Astrocyte (in vitro differentiated cells and primary cell): Measurements from ENCODE around the gene CTNNA2. TPM values are rescaled to one million over a fixed set of nuclear protein-coding genes. Genes with fewer than 3 reads are reported as not detected.

Experiments used
- DNase-seq: peaks from one replicate; pipeline ENCODE4 v3.0.0-alpha.2; 2010; ENCODE audit warnings: low read depth
- FAIRE-seq: peaks from 2 replicates; lab custom pipeline; 2011; peaks lifted over from hg19 to GRCh38; lab: Jason Lieb, UNC
- H2AFZ ChIP-seq: 2 replicates; pipeline ENCODE4 v1.6.0; 2012; ENCODE audit warnings: low read depth, low read length, inconsistent platforms
- H3K27ac ChIP-seq: 2 replicates; pipeline ENCODE4 v1.5.1; 2011; ENCODE audit warnings: low read depth, low read length, inconsistent platforms
- H3K27me3 ChIP-seq: 2 replicates; pipeline ENCODE4 v1.6.0; 2011; ENCODE audit warnings: low read length, inconsistent platforms; ENCODE audit not compliant: insufficient read depth
- H3K36me3 ChIP-seq: 2 replicates; pipeline ENCODE4 v1.5.1; 2011; ENCODE audit warnings: low read length, inconsistent platforms; ENCODE audit not compliant: insufficient read depth
- H3K4me1 ChIP-seq: 2 replicates; pipeline ENCODE4 v1.5.1; 2011; ENCODE audit warnings: low read length, inconsistent platforms; ENCODE audit not compliant: insufficient read depth
- H3K4me2 ChIP-seq: 2 replicates; pipeline ENCODE4 v1.6.0; 2012; ENCODE audit warnings: low read length, inconsistent platforms
- H3K4me3 ChIP-seq: 2 replicates; pipeline ENCODE4 v1.5.1; 2011; ENCODE audit warnings: low read depth, mild to moderate bottlenecking, low read length, inconsistent platforms; ENCODE audit not compliant: insufficient read depth
- H3K79me2 ChIP-seq: 2 replicates; pipeline ENCODE4 v1.6.0; 2012; ENCODE audit warnings: mild to moderate bottlenecking, low read length, inconsistent platforms; ENCODE audit not compliant: insufficient read depth
- H3K9ac ChIP-seq: 2 replicates; pipeline ENCODE4 v1.6.0; 2012; ENCODE audit warnings: mild to moderate bottlenecking, low read length, inconsistent platforms
- H3K9me3 ChIP-seq: 2 replicates; pipeline ENCODE4 v1.5.1; 2012; ENCODE audit warnings: low read depth, mild to moderate bottlenecking, low read length, inconsistent platforms; ENCODE audit not compliant: insufficient read depth
- H4K20me1 ChIP-seq: 2 replicates; pipeline ENCODE4 v1.6.0; 2012; ENCODE audit warnings: low read length, inconsistent platforms; ENCODE audit not compliant: insufficient read depth
- H3K27ac Mint-ChIP-seq: one replicate; pipeline ENCODE4 v1.8.0; 2021; ENCODE audit warnings: mild to moderate bottlenecking, mixed read lengths; ENCODE audit not compliant: unreplicated experiment
- H3K27me3 Mint-ChIP-seq: one replicate; pipeline ENCODE4 v1.8.0; 2021; ENCODE audit warnings: low read depth, mixed read lengths; ENCODE audit not compliant: unreplicated experiment
- H3K36me3 Mint-ChIP-seq: one replicate; pipeline ENCODE4 v1.8.0; 2021; ENCODE audit warnings: low read depth, mixed read lengths; ENCODE audit not compliant: unreplicated experiment
- H3K4me1 Mint-ChIP-seq: one replicate; pipeline ENCODE4 v1.8.0; 2021; ENCODE audit warnings: low read depth, mixed read lengths; ENCODE audit not compliant: unreplicated experiment
- H3K4me3 Mint-ChIP-seq: one replicate; pipeline ENCODE4 v1.8.0; 2021; ENCODE audit warnings: mild to moderate bottlenecking, moderate library complexity, mixed read lengths; ENCODE audit not compliant: unreplicated experiment
- H3K9me3 Mint-ChIP-seq: one replicate; pipeline ENCODE4 v1.8.0; 2021; ENCODE audit warnings: mild to moderate bottlenecking, mixed read lengths; ENCODE audit not compliant: unreplicated experiment
- EZH2 ChIP-seq: IDR thresholded peaks from 2 replicates; pipeline ENCODE4 v1.6.1; 2012; ENCODE audit warnings: mild to moderate bottlenecking, low read length, inconsistent platforms; ENCODE audit not compliant: insufficient read depth
- total RNA-seq: library from RNA; stranded (reverse); gene quantifications from 2 replicates; pipeline ENCODE4 v1.2.1, GENCODE V29; 2021
- TF ChIP-seq, protein P1 (sequence below): IDR thresholded peaks from 2 replicates; pipeline ENCODE4 v1.5.1; 2011; ENCODE audit warnings: low read depth, mild to moderate bottlenecking, inconsistent platforms, low read length, moderate library complexity; ENCODE audit not compliant: insufficient read depth

Gene CTNNA2
- total RNA-seq, 1 donor from 2014 or later, result 3.9 TPM

DNA sequence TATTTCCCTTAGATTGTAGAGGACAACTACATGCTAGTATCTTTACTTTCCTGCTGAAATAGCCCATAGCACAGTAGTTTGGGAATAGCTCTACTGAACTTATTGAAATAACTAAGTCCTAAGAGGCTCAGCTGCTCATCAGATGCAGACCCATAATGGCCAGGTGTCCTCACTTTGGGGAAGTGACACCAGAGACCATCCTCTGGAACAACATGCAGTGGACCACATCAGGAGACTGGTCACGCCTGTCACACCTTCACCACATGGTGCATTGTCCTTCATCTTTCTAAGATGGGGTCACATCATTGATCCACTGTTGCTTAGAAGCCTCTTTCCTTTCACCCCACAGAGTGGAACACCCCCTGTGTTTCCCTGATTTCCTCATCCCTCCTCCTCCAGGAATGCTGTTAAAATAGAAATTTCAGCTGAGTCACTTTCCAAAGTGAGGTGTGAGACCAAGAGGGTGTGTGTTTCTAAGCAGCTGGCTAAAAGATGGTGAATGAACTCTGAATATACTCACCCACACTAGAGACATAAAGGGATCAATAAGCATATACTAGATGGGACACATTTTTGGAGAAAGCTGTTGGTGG, 1006.9 kb downstream of the CTNNA2 start:
- Mint-ChIP-seq H3K27ac (no peak overlapping the region), H3K4me1 (peaks cover 3% of the 10 kb centered on the region), H3K9me3 (no peaks in the 10 kb centered on the region), H3K4me3 (no peak overlapping the region), H3K27me3 (no peaks in the 10 kb centered on the region), H3K36me3 (no peaks in the 10 kb centered on the region)
- no peaks in the 10 kb centered on the region for H3K79me2 ChIP-seq
- H3K27ac ChIP-seq, result no peak overlapping the region
- no peak overlapping the region for H3K4me2 ChIP-seq
- no peak overlapping the region for H3K9ac ChIP-seq
- no peaks in the 10 kb centered on the region for H3K4me1 ChIP-seq
- H3K4me3 ChIP-seq, result no peak overlapping the region
- FAIRE-seq (no peak), DNase-seq (no peak)
- no peaks in the 10 kb centered on the region for H3K27me3 ChIP-seq
- H3K36me3 ChIP-seq, result no peaks in the 10 kb centered on the region
- H3K9me3 ChIP-seq, result no peaks in the 10 kb centered on the region
- H4K20me1 ChIP-seq, result no peaks in the 10 kb centered on the region
- TF ChIP-seq EZH2, result no peak
- TF ChIP-seq, protein P1, sequence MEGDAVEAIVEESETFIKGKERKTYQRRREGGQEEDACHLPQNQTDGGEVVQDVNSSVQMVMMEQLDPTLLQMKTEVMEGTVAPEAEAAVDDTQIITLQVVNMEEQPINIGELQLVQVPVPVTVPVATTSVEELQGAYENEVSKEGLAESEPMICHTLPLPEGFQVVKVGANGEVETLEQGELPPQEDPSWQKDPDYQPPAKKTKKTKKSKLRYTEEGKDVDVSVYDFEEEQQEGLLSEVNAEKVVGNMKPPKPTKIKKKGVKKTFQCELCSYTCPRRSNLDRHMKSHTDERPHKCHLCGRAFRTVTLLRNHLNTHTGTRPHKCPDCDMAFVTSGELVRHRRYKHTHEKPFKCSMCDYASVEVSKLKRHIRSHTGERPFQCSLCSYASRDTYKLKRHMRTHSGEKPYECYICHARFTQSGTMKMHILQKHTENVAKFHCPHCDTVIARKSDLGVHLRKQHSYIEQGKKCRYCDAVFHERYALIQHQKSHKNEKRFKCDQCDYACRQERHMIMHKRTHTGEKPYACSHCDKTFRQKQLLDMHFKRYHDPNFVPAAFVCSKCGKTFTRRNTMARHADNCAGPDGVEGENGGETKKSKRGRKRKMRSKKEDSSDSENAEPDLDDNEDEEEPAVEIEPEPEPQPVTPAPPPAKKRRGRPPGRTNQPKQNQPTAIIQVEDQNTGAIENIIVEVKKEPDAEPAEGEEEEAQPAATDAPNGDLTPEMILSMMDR, result no peak
- no peak overlapping the region for H2AFZ ChIP-seq

DNA sequence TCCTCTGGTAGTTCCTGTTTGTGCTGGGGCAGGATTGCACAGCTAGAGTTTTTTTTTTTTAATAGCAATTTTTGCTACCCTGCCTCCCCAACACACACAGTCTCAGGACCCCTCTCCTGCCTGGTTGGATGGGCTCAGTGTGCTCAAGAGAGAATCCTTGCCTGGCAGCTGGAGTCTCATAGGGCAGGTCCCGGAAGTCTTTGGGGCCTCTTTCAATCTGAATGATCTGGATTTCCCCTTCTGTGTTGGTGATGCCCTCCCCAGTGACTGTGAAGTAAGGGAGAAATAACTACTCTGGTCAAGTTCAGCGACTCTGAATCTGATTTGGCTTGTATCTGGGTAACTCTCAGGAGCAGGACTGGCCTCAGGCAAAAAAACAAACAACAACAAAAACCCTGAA, 1012.3 kb downstream of the CTNNA2 start:
- Mint-ChIP-seq H3K4me1 (no peaks in the 10 kb centered on the region), H3K27me3 (no peaks in the 10 kb centered on the region), H3K36me3 (no peaks in the 10 kb centered on the region), H3K27ac (no peak overlapping the region), H3K4me3 (no peak overlapping the region), H3K9me3 (no peaks in the 10 kb centered on the region)
- TF ChIP-seq, protein P1, result no peak
- no peak for TF ChIP-seq EZH2
- no peaks in the 10 kb centered on the region for H3K27me3 ChIP-seq
- no peak for FAIRE-seq
- H3K9ac ChIP-seq, result no peak overlapping the region
- H3K79me2 ChIP-seq, result no peaks in the 10 kb centered on the region
- no peaks in the 10 kb centered on the region for H3K4me1 ChIP-seq
- no peak overlapping the region for H3K4me3 ChIP-seq
- H3K27ac ChIP-seq, result no peak overlapping the region
- no peaks in the 10 kb centered on the region for H3K36me3 ChIP-seq
- no peaks in the 10 kb centered on the region for H3K9me3 ChIP-seq
- H4K20me1 ChIP-seq, result no peaks in the 10 kb centered on the region
- H3K4me2 ChIP-seq, result no peak overlapping the region
- no peak overlapping the region for H2AFZ ChIP-seq
- no peak for DNase-seq

DNA sequence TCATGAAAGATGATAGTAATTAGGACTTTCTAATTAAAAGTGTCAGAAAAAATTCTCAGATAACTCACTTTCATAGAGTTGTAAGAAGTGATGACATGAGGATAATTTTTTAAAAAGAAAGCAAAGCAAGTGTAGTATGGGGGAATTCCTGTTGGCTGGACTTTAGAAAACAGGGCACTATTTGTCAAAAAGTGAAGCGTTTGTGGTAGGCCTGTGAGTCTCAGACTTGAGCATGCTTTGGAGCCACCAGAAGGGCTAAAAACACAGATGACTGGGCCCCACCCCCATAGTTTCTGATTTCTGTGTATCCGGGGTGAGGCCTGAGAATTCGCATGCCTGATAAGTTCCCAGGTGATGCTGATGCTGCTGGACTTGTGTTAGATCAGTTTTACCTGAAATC, 1014.3 kb downstream of the CTNNA2 start:
- H4K20me1 ChIP-seq, result no peaks in the 10 kb centered on the region
- H3K27ac ChIP-seq, result no peak overlapping the region
- H3K4me2 ChIP-seq, result no peak overlapping the region
- no peaks in the 10 kb centered on the region for H3K79me2 ChIP-seq
- H3K27me3 ChIP-seq, result no peaks in the 10 kb centered on the region
- no peak overlapping the region for H3K4me3 Mint-ChIP-seq
- H3K4me1 Mint-ChIP-seq, result no peaks in the 10 kb centered on the region
- no peak overlapping the region for H3K4me3 ChIP-seq
- no peaks in the 10 kb centered on the region for H3K27me3 Mint-ChIP-seq
- H3K9me3 Mint-ChIP-seq, result no peaks in the 10 kb centered on the region
- H2AFZ ChIP-seq, result no peak overlapping the region
- DNase-seq, result no peak
- H3K9me3 ChIP-seq, result no peaks in the 10 kb centered on the region
- no peak for FAIRE-seq
- no peaks in the 10 kb centered on the region for H3K36me3 ChIP-seq
- H3K27ac Mint-ChIP-seq, result no peak overlapping the region
- H3K36me3 Mint-ChIP-seq, result no peaks in the 10 kb centered on the region
- no peak overlapping the region for H3K9ac ChIP-seq
- TF ChIP-seq, protein P1, result no peak
- no peak for TF ChIP-seq EZH2
- no peaks in the 10 kb centered on the region for H3K4me1 ChIP-seq
